ENCODE measurements around the gene MT1G.

GRCh38 chr16:56649271-56649670 lies 18.6 kb downstream of the MT1G start:
- TF ChIP-seq NR3C1 (IDR thresholded peaks at IDR 0.05) = no peak
- no peak for TF ChIP-seq KDM1A (IDR thresholded peaks at IDR 0.05; ENCODE audit: low read depth)
- TF ChIP-seq CTCF (IDR thresholded peaks at IDR 0.05) = no peak

All from A549 (cell line).